Retinal pigment epithelial cell (primary cell): ENCODE measurements around the gene GPR85.
"Not testable (repeated sequence)": the region's sequence is repeated elsewhere in the genome, so short reads cannot be mapped to it uniquely, and the experiment has no call there.

Source experiments
- DNase-seq: peaks from one replicate; pipeline ENCODE4 v3.0.0-alpha.2; 2010; ENCODE audit warnings: low read depth
- H3K4me3 ChIP-seq: 2 replicates; pipeline ENCODE4 v1.5.1; 2011; ENCODE audit warnings: mild to moderate bottlenecking, low read length, control low read depth, moderate library complexity
- CTCF ChIP-seq: conservative IDR thresholded peaks from 2 replicates; pipeline ENCODE4 v1.5.1; 2011; ENCODE audit warnings: low read depth, low read length, control low read depth, inconsistent platforms

The GPR85 gene

GRCh38 chr7:113119429-113119828 lies 32.8 kb upstream of the GPR85 start:
- H3K4me3 ChIP-seq = no peak overlapping the region
- DNase-seq = no peak
- no peak for TF ChIP-seq CTCF

GRCh38 chr7:113118074-113118959 lies 31.7 kb upstream of the GPR85 start, which contains the start of gene SMIM30:
Gene SMIM30 (minus strand): TSS chr7:113118554. CDS start chr7:113117578, 976 bp downstream.
- TF ChIP-seq CTCF = peak; percentile 18
- DNase-seq = peak; percentile 62
- peak within 1 kb of the TSS; percentile 76 for H3K4me3 ChIP-seq

GRCh38 chr7:113117374-113117774 lies 30.7 kb upstream of the GPR85 start:
- not testable (repeated sequence) for DNase-seq
- H3K4me3 ChIP-seq = peak overlapping the region; percentile 76

- no peak overlapping the region for H3K4me3 ChIP-seq
- TF ChIP-seq CTCF = peak; percentile 28
- no peak for DNase-seq
Measured at GRCh38 chr7:113113912-113114311, 27.3 kb upstream of the GPR85 start.

- DNase-seq = no peak
- no peak for TF ChIP-seq CTCF
- H3K4me3 ChIP-seq = no peak overlapping the region
Measured at GRCh38 chr7:113109718-113110117, 23.1 kb upstream of the GPR85 start.

GRCh38 chr7:113100121-113100603 lies 13.5 kb upstream of the GPR85 start:
- TF ChIP-seq CTCF = no peak
- peak; percentile 86 for DNase-seq
- H3K4me3 ChIP-seq = no peak overlapping the region

GRCh38 chr7:113099284-113099919 lies 12.8 kb upstream of the GPR85 start:
- H3K4me3 ChIP-seq = no peak overlapping the region
- no peak for DNase-seq
- TF ChIP-seq CTCF = no peak
